Suprapubic skin (tissue), 4 donors: Measurements from ENCODE around the gene MEF2C. TPM values are rescaled to one million over a fixed set of nuclear protein-coding genes. Genes with fewer than 3 reads are reported as not detected.
A peak's percentile ranks its signal among the peaks of the same experiment; 100 is the strongest.

Experiments
- DNase-seq, 2 donors: peaks; one replicate each; pipeline ENCODE4 v3.0.0-alpha.2; 2019; ENCODE audit warnings: low spot score in 2 of 2
- H3K27ac ChIP-seq: fragments of 200-600 bp; sonication (generic); one replicate; pipeline ENCODE4 v1.5.1; 2019
- H3K27me3 ChIP-seq: fragments of 200-600 bp; sonication (generic); one replicate; pipeline ENCODE4 v1.5.1; 2019
- H3K36me3 ChIP-seq: fragments of 200-600 bp; sonication (generic); one replicate; pipeline ENCODE4 v1.5.1; 2019
- H3K4me1 ChIP-seq: fragments of 200-600 bp; sonication (generic); one replicate; pipeline ENCODE4 v1.5.1; 2019
- H3K4me3 ChIP-seq: fragments of 200-600 bp; sonication (generic); one replicate; pipeline ENCODE4 v1.5.1; 2019; ENCODE audit warnings: mild to moderate bottlenecking
- H3K9me3 ChIP-seq: fragments of 200-600 bp; sonication (generic); one replicate; pipeline ENCODE4 v1.5.1; 2019
- EP300 ChIP-seq: sonication (generic); formaldehyde crosslinking; IDR thresholded peaks from one replicate; pipeline ENCODE4 v1.6.1; 2017; ENCODE audit warnings: antibody characterized with exemption
- POLR2A ChIP-seq, 2 donors: fragments of 450-650 bp; IDR thresholded peaks; one replicate each; pipeline ENCODE4 v1.6.1; 2017; ENCODE audit warnings: antibody characterized with exemption in 2 of 2, mild to moderate bottlenecking in 2 of 2, moderate library complexity in 2 of 2
- POLR2AphosphoS5 ChIP-seq, 3 donors: sonication (generic); formaldehyde crosslinking; IDR thresholded peaks; one replicate each; pipeline ENCODE4 v1.6.1; 2017; ENCODE audit warnings: antibody characterized with exemption in 3 of 3
- WGBS: methylation state at CpG from one replicate; pipeline ENCODE4 v1.1.5; 2018; 5-methylcytosine and 5-hydroxymethylcytosine counted together
- total RNA-seq, 4 donors: library from RNA; depleted of rRNA; stranded (reverse); fragments of >200 nt; gene quantifications; one replicate each; pipeline ENCODE4 v1.1.0, GENCODE V29; 2016
- TF ChIP-seq, protein P1 (sequence below), 2 donors: fragments of 200-600 bp in 1 of 2; fragments of 450-650 bp in 1 of 2; sonication (generic) in 1 of 2; IDR thresholded peaks; one replicate each; pipeline ENCODE4 v1.5.1; 2016 to 2019; ENCODE audit warnings: antibody characterized with exemption in 2 of 2, mild to moderate bottlenecking in 1 of 2, moderate library complexity in 1 of 2

The MEF2C gene
- total RNA-seq, 4 donors from 2014 or later = 5.9 to 15.9 (median 10.1) TPM

DNA sequence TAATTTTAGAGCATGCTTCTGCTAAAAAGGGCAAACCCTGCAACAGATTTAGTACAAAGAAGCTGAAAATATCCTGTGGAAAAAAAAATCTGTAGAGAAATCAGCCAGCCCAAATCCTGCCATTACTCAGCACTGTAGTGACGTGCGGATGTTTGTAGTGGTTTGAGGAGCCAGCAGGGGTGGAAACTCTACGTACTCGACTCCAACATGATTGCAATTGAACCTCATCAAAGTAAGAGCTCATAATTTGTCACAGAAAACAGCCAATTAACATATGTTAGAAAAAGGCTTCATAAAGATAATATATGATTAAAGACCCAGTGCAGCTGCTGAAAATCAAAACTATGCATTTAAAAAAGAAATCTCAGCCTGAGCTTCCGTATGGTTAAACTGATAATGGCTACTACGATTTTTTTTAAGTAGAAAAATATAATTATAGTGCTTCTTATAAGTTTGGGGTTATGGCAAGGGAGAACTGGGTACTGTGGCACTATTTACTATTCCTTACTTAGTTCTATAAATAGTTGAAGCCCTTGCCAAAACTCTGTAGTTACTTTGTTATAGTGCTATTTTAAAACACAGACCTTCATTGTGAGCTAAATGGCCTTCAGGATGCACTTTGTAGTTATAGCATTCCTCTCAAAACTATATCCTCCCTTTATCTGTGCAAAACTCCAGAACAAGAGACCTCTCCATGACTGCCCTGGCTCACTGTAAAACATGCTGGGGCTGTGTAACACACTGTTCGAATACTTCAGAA lies 49.4 kb downstream of the MEF2C start:
- TF ChIP-seq POLR2AphosphoS5 (IDR thresholded peaks at IDR 0.05) (no peak), POLR2A (IDR thresholded peaks at IDR 0.05) (no peak), EP300 (no peak)
- TF ChIP-seq, protein P1, sequence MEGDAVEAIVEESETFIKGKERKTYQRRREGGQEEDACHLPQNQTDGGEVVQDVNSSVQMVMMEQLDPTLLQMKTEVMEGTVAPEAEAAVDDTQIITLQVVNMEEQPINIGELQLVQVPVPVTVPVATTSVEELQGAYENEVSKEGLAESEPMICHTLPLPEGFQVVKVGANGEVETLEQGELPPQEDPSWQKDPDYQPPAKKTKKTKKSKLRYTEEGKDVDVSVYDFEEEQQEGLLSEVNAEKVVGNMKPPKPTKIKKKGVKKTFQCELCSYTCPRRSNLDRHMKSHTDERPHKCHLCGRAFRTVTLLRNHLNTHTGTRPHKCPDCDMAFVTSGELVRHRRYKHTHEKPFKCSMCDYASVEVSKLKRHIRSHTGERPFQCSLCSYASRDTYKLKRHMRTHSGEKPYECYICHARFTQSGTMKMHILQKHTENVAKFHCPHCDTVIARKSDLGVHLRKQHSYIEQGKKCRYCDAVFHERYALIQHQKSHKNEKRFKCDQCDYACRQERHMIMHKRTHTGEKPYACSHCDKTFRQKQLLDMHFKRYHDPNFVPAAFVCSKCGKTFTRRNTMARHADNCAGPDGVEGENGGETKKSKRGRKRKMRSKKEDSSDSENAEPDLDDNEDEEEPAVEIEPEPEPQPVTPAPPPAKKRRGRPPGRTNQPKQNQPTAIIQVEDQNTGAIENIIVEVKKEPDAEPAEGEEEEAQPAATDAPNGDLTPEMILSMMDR (IDR thresholded peaks at IDR 0.05) = no peak
- Histone ChIP-seq H3K36me3 (no peaks in the 10 kb centered on the region), H3K4me1 (peaks cover 23% of the 10 kb centered on the region), H3K9me3 (no peaks in the 10 kb centered on the region), H3K4me3 (no peak overlapping the region), H3K27ac (peak overlapping the region; percentile 42), H3K27me3 (no peaks in the 10 kb centered on the region)
- WGBS = 36% methylated on average over 7 of the region's 7 CpGs
- peak in 1 of 2 donors; percentile 64 for DNase-seq

DNA sequence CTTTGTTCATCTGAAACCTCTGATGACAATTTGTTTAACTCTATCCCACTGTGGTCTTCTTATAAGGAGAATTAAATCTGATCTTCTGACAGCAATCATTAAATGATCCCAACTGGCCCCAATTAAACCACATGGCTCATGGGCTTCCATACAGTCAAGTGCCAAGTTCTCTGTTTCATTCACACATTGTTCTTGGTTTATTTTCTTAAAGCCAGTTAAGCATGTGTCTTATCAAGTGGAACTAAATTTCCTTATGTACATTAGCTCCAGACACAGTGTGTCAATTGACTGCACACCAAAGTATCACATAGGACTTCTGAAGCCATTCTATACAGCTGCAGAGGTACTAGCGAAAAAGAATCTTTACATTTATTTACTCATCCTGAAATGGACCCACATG lies 51.2 kb downstream of the MEF2C start:
- no peak overlapping the region for H3K27ac ChIP-seq
- H3K27me3 ChIP-seq = no peaks in the 10 kb centered on the region
- no peaks in the 10 kb centered on the region for H3K36me3 ChIP-seq
- no peak overlapping the region for H3K4me3 ChIP-seq
- DNase-seq = no peak
- 90% methylated on average over 1 of the region's 1 CpG for WGBS
- no peak for TF ChIP-seq EP300
- no peaks in the 10 kb centered on the region for H3K9me3 ChIP-seq
- H3K4me1 ChIP-seq = peaks cover 33% of the 10 kb centered on the region

DNA sequence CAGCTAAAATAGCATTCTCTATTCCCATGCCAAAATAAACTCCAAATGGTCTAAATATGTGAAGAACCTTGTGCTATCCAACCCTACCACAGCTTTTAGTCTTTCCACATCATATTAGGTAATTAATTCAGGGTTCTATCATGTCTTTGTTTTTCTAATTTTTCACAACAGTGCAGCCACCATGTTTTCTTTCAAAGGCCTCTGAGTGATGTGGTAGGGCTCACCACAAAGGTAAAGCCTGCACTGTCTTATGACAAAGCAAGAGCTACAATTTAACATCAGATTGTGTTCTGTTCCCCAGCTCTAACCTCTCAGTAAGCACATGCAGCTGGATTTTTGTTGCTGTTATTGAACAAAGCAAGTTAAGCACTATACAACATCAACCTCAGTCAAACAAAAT lies 52.4 kb downstream of the MEF2C start:
- no peak for TF ChIP-seq POLR2A (IDR thresholded peaks at IDR 0.05)
- no peak for TF ChIP-seq POLR2AphosphoS5 (IDR thresholded peaks at IDR 0.05)
- TF ChIP-seq, protein P1 (IDR thresholded peaks at IDR 0.05) = no peak
- no peak for TF ChIP-seq EP300
- H3K9me3 ChIP-seq = no peaks in the 10 kb centered on the region
- no peak overlapping the region for H3K4me3 ChIP-seq
- H3K27ac ChIP-seq = peak overlapping the region; percentile 33
- peaks cover 33% of the 10 kb centered on the region for H3K4me1 ChIP-seq
- no peak for DNase-seq
- no peaks in the 10 kb centered on the region for H3K27me3 ChIP-seq
- H3K36me3 ChIP-seq = no peaks in the 10 kb centered on the region

DNA sequence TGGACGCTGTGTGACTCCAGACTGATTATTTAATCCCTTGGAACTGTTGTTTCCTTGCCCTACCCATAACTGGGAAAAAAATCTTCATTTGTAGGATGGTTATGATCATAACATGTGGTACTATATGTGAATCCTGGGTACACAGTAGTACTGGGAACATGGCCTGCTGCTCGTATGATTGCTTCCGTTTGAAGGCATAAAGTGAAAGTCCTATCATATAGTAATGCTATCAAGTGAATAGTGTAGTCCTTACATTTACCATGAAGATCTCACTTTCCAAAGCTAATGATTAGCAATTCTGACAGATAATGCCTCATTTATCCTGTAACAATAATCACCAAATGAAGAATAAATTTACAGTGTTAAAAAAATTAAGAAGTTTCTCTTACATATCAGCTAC lies 53.2 kb downstream of the MEF2C start:
- no peak for DNase-seq
- no peaks in the 10 kb centered on the region for H3K27me3 ChIP-seq
- WGBS = 64% methylated on average over 3 of the region's 3 CpGs
- peak overlapping the region; percentile 12 for H3K27ac ChIP-seq
- TF ChIP-seq, protein P1 (IDR thresholded peaks at IDR 0.05) = no peak
- TF ChIP-seq EP300 = no peak
- no peak for TF ChIP-seq POLR2AphosphoS5 (IDR thresholded peaks at IDR 0.05)
- no peak for TF ChIP-seq POLR2A (IDR thresholded peaks at IDR 0.05)
- H3K4me3 ChIP-seq = peak overlapping the region; percentile 11
- peaks cover 40% of the 10 kb centered on the region for H3K4me1 ChIP-seq
- no peaks in the 10 kb centered on the region for H3K36me3 ChIP-seq
- H3K9me3 ChIP-seq = no peaks in the 10 kb centered on the region

DNA sequence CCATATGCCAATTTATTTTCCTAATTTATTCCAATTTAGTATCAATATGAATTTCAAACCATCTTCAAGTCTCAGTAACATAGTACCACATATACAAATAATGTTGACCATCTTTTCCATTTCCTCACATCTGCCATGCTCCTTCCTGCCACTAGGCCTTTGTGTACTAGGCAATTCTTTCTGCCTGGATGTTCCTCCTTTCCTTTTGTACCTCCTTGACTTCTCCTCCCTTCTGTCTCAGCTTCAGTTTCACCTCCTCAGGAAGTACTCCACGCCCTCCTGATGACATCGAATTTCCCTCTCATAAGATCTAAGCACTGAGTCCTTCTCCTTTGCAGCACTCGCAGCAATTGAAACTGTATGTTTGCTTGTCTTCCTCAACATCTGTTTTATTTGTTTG lies 53.9 kb downstream of the MEF2C start:
- H3K9me3 ChIP-seq = no peaks in the 10 kb centered on the region
- no peak for DNase-seq
- no peak for TF ChIP-seq POLR2A (IDR thresholded peaks at IDR 0.05)
- TF ChIP-seq, protein P1 (IDR thresholded peaks at IDR 0.05) = peak in 1 of 2 donors; percentile 8
- H3K27ac ChIP-seq = peak overlapping the region; percentile 12
- H3K36me3 ChIP-seq = no peaks in the 10 kb centered on the region
- no peak overlapping the region for H3K4me3 ChIP-seq
- 68% methylated on average over 3 of the region's 3 CpGs for WGBS
- H3K4me1 ChIP-seq = peaks cover 45% of the 10 kb centered on the region
- no peaks in the 10 kb centered on the region for H3K27me3 ChIP-seq

DNA sequence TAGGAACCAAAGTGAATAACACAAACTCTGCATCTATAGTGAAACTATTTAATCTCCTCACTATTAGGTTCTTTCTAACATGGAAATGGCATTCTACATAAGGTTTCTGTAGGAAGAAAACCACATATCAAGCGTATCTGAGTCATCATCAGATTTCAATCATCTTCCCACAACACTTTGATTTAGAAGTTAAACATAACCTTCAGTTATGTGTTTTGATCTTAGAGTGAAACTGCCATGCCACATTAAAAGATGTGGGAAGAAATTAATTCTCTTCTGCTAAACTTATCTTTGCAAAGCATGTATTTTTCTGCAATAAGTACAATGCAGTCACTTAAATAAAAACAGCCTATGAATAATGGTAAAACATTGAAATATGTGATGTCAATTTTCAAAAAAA lies 55.0 kb downstream of the MEF2C start:
- TF ChIP-seq, protein P1 (IDR thresholded peaks at IDR 0.05) = no peak
- no peak for TF ChIP-seq EP300
- H3K9me3 ChIP-seq = no peaks in the 10 kb centered on the region
- H3K4me1 ChIP-seq = peaks cover 39% of the 10 kb centered on the region
- H3K36me3 ChIP-seq = no peaks in the 10 kb centered on the region
- no peak overlapping the region for H3K4me3 ChIP-seq
- peak overlapping the region; percentile 60 for H3K27ac ChIP-seq
- DNase-seq = no peak
- no peaks in the 10 kb centered on the region for H3K27me3 ChIP-seq
- 55% methylated on average over 1 of the region's 1 CpG for WGBS
